Hair follicle dermal papilla cell (primary cell): ENCODE results near the gene STIP1. TPM values are rescaled to one million over a fixed set of nuclear protein-coding genes. Genes with fewer than 3 reads are reported as not detected.

Source experiments
- total RNA-seq: library from RNA; depleted of rRNA; stranded (reverse); fragments of >200 nt; gene quantifications from 2 replicates; pipeline ENCODE4 v1.2.3, GENCODE V29; 2012

The STIP1 gene
- total RNA-seq = 110 and 125 TPM in 2 replicates

GRCh38 chr11:64185693-64186491 is at the start of gene STIP1:
STIP1 (plus strand) TSS chr11:64186171; CDS start chr11:64186262, 91 bp downstream.

DNA sequence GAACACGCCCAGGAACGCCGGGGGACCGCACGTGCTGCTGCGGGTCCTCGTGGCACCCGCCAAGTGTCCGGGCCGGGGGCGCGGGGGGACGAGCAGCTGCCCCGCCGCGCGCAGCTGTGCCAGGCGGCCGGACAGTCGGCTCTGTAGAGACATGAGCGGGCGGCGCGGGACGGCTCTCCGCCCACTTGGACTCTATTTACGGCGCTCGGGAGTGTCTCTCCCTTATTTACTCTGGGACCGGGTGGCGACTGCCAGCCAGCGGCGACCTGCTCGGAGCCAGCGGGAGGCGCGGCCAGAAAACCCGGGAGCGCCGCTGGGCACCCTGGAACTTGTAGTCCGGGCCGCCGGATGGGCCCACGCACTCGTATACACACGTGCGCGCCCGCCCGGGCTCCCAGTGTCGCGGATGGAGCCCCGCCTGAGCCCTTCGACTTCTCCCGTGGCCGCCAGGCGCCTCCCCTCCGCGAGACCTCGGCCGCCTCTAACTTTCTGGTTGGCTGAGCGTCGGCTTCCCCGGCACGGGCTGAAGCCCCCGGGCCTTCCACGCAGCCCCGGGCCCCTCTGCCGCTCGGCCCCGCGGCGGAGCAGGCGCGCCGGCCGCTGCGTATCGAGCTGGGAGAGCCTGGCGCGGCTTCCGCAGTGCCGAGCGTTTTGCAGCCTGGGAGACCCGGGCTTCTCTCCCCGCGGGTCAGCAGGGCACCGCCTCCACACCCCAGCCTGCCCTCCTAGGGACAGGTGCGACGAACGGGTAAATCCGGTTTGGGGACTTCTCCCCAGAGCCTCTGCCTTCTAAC is 19.9 kb upstream of the STIP1 start, which contains the start of gene MACROD1:
Gene MACROD1 (minus strand): TSS at position 272 of the 794 bp plus-strand sequence. CDS start 119 bp downstream, at position 153.

DNA sequence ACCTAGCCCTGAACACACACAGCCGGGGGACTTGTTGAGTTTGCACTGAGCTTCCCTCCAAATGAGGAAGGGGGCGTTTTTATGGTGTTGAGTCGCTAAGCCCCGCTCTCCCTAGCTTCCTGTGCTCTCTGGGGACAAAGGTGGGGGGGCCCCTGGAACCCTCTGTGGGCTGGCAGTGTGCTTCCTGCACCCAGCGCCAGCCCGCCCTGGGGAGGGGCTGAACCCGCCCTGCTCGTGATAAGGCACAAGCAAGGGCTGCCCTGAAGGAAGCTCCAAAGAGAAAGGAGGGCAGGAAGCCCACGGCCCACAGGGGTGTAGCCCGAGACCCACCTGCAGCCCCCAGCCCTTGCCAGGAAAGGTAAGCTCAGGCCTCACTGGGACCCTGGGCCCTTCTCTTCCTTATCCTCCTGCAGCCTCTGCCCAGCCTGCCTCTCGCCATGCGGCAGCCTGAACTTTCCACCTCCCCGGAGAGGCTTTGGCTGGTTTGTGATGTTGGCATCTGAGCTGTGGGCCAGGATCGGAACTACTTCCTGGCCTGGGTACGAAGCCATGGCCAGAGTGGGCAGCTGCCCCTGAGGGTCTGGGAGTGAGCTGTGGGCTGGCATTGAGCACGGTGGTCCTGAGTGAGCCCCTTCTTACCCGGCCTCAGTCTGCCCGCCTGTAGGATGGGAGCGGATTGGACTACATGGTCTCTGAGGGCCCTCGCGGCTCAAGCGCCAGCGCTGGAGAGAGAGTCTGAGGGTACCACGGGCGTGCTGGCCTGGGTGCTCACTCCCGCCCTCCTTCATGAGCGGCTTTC is 20.7 kb downstream of the STIP1 start, which contains the start of gene FERMT3:
Gene FERMT3 (plus strand): TSS at position 265 of the 799 bp plus-strand sequence. CDS start 644 bp downstream, outside the sequence.

GRCh38 chr11:64225608-64226506 is 39.9 kb downstream of the STIP1 start, which contains the start of the genes NUDT22 and TRPT1:
NUDT22 (plus strand) TSS chr11:64226274; CDS start chr11:64226653, 379 bp downstream.
TRPT1 (minus strand) TSS chr11:64226186; CDS start chr11:64225860, 326 bp downstream.

GRCh38 chr11:64230171-64230984 is 44.4 kb downstream of the STIP1 start, which contains the start of gene DNAJC4:
DNAJC4 (plus strand) TSS chr11:64230548; CDS start chr11:64230855, 307 bp downstream.

DNA sequence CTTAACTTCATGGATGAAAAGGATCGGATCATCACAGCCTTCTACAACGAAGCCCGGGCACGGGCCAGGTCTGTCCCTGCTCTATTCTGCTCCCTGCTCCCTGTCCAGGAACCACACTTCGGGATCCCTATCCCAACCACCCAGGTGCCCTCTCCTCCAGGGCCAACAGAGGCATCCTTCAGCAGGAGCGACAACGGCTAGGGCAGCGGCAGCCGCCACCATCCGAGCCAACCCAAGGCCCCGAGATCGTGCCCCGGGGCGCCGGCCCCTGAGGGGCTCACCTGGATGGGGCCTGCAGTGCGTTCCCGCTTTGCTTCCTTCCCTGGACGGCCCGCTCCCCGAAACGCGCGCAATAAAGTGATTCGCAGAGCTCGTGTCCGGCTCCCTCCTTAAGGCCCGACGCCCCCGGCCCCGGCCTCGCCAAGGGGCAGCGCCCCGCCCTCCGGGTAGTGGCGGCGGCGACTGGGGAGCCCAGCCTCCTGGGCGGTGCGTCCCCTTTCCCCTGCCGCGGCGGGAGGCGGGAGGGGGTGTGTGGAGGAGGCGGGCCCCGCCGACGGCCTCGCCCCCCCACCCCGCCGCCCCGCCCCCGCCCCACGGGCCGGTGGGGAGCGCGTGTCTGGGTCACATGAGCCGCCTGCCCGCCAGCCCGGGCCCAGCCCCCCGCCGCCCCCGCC is 48.1 kb downstream of the STIP1 start, which contains the start of gene VEGFB:
Gene VEGFB (plus strand): TSS at position 672 of the 674 bp plus-strand sequence. CDS start 250 bp downstream, outside the sequence.

DNA sequence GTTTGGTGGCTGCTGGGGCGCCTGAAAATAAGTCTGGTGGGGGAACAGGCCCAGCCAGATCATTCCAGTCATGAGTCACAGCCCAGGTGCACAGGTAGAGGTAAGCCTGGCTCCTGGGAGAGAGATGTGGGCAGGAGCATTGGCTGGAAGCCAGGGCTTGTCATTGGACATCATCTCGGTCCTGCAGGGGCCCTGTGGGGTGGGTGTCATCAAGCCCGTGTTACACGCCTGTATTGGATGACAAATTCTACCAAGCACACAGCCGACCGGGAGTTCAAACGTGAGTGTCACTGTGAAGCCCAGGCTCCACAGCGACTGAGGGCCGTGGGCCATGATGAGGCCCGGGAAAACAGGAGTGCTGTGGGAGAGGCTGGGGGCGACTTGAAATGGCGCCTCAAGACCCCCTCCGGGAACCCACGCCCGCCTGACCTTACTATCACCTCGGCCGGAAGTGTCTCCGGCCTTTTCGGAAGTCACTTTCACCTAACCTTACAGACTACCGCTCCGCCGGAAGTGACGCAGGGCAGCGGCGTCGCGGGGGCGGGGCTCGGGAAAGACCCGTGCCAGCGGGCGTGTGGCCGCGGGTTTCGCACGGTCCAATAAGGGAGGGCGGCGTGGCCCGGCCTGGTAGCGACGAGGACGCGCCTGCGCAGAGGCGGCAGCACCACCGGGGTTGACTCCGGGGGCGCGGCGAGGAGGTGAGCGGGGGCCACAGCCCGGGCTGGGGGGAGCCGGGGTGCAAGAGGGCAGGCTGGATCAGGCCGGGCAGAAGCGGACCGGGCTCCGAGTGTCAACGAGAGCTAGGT is 54.7 kb downstream of the STIP1 start, which contains the start of gene FKBP2:
Gene FKBP2 (plus strand): TSS at position 661 of the 806 bp plus-strand sequence. CDS start 1,293 bp downstream, outside the sequence.

DNA sequence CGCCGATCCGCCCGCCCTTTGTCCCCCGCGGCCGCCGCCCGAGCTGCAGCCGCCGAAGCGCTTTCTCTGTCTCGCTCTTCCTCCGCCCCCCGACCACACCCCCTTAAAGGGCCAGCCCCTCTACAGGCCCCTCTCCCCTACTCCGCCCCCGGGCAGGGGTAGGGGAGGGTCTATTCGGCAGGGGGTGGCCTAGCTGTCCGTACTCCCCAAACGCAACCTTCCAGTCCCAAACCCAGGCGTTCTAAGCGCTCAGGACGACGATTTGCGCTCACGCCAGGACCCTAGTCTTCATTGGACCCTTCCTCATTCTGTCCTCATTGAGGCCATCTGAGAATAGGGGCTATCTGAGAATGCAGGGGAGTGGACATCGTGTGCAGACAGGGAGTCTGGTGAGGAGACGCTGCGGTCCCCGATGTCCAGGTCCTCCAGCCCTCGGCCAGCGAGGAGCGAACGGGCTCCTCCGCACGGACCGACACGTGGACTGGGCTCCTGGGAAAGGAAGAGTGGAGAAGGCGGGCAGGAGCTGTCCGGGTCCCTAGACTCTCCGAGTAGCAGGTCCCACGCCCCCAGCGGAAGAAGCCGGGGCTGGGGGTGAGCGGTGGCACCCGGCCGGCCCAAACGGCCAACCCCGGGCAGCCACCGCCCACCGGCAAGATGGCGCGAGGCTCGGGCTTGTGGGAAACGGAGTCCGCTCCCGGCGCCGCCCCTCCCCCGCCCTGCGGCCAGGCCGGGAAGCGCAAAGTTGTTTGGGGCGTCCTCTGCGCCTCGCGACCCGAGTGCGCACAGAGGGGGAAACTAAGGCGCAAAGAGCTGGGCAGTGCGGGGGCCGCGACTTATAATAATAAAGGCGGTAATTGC is 61.1 kb downstream of the STIP1 start, which contains the start of gene PPP1R14B:
Gene PPP1R14B (minus strand): TSS at position 73 of the 858 bp plus-strand sequence. CDS start 270 bp downstream, outside the sequence.

DNA sequence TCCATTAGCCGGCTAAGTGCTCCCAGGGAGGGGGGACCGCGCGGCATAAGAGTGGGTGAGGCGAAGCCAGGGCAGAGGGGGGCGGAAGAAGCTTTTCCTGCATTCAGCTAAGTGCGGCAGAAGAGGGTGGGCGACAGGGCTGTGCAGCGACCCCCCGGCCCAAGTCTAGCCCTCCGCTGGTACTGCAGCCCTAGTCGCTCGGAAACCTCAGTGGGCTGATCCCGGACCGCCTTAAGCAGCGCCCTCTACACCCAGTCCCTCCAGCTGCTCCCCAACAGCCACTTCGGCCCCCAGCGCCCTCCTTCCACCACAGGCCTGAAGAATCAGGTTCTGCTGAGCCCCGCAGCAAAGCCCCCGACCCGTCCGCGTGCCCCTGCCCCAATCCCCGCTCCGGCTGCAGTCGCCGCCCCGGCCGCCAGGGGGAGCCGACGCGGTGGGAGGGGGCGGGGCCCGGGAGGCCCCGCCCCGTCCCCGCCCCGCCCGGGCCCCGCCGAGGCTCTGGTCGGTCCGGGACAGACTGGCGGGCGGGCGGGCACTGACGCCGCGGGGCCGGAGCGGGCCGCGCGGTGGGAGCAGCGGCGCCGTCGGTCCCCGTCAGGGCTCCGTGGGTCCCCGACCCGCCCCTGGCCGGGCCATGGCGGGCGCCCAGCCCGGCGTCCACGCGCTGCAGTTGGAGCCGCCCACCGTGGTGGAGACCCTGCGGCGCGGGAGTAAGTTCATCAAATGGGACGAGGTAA is 65.2 kb downstream of the STIP1 start, which contains the start of gene PLCB3:
Gene PLCB3 (plus strand): TSS at position 515 of the 737 bp plus-strand sequence. CDS start 120 bp downstream, at position 635.

Other genes with a start within 250 kb of the STIP1 start
- 16.2 and 17.7 TPM in 2 replicates for gene NAA40, start 247.2 kb upstream of the STIP1 start, total RNA-seq
- 162 and 285 TPM in 2 replicates for gene COX8A, start 211.6 kb upstream of the STIP1 start, total RNA-seq
- gene OTUB1, start 199.7 kb upstream of the STIP1 start, total RNA-seq = 34.4 and 35.7 TPM in 2 replicates
- gene FLRT1, start 150.2 kb upstream of the STIP1 start, total RNA-seq = under 0.01 and 0.32 TPM in 2 replicates
- 16.1 and 21.0 TPM in 2 replicates for gene MACROD1, start 20.1 kb upstream of the STIP1 start, total RNA-seq
- gene FERMT3, start 20.6 kb downstream of the STIP1 start, total RNA-seq = 1.1 and 1.9 TPM in 2 replicates
- 18.8 and 38.6 TPM in 2 replicates for gene TRPT1, start 40.0 kb downstream of the STIP1 start, total RNA-seq
- 40.2 and 49.3 TPM in 2 replicates for gene NUDT22, start 40.1 kb downstream of the STIP1 start, total RNA-seq
- gene DNAJC4, start 44.4 kb downstream of the STIP1 start, total RNA-seq = 8.0 and 8.5 TPM in 2 replicates
- gene VEGFB, start 48.4 kb downstream of the STIP1 start, total RNA-seq = 20.6 and 24.8 TPM in 2 replicates
- gene FKBP2, start 54.9 kb downstream of the STIP1 start, total RNA-seq = 21.1 and 29.4 TPM in 2 replicates
- 102 and 129 TPM in 2 replicates for gene PPP1R14B, start 60.8 kb downstream of the STIP1 start, total RNA-seq
- 60.6 and 68.5 TPM in 2 replicates for gene PLCB3, start 65.4 kb downstream of the STIP1 start, total RNA-seq
- 64.0 and 66.5 TPM in 2 replicates for gene BAD, start 98.5 kb downstream of the STIP1 start, total RNA-seq
- gene GPR137, start 99.7 kb downstream of the STIP1 start, total RNA-seq = 11.1 and 13.5 TPM in 2 replicates
- 0.12 TPM in 1 of 2 replicates, not detected in the other for gene KCNK4, start 105.1 kb downstream of the STIP1 start, total RNA-seq
- gene CATSPERZ, start 114.2 kb downstream of the STIP1 start, total RNA-seq = not detected in 2 replicates
- gene ESRRA, start 119.4 kb downstream of the STIP1 start, total RNA-seq = 22.6 and 30.2 TPM in 2 replicates
- gene TRMT112, start 131.4 kb downstream of the STIP1 start, total RNA-seq = 72.2 and 107 TPM in 2 replicates
- 151 and 192 TPM in 2 replicates for gene PRDX5, start 131.9 kb downstream of the STIP1 start, total RNA-seq
- 0.16 and 0.36 TPM in 2 replicates for gene CCDC88B, start 154.0 kb downstream of the STIP1 start, total RNA-seq
- gene RPS6KA4, start 173.0 kb downstream of the STIP1 start, total RNA-seq = 50.1 and 54.0 TPM in 2 replicates